ENCODE data around the gene CCDC8.

GRCh38 chr19:46394402-46394797 lies 19.0 kb downstream of the CCDC8 start:
- TF ChIP-seq CTCF (IDR thresholded peaks at IDR 0.05), result no peak
- TF ChIP-seq POLR2A (IDR thresholded peaks at IDR 0.05), result no peak
